Measurements from ENCODE around the gene TMEM109. TPM values are rescaled to one million over a fixed set of nuclear protein-coding genes. Genes with fewer than 3 reads are reported as not detected.

TMEM109 gene
- total RNA-seq, 1 experiment from 2014 or later = 26.8 TPM

DNA sequence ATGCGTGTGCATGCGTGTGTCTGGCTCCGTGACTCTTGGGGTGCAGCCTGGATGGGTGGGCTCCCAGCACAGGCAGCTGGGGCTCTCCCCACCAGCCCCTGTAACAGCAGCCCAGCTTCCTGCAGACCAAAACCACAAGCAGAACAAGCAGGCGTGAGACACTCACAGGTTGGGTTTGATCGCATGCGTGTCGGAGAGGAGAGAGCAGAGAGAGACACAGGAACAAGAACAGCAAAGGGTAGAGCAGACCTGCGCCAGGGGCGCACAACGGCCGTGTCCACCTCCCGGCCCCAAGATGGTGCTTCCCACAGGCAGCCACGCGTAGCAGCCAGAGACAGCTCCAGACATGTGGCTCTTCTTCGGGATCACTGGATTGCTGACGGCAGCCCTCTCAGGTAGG lies 57.6 kb downstream of the TMEM109 start, which contains the start of gene CD6:
Gene CD6 (plus strand): TSS at position 161 of the 400 bp plus-strand sequence. CDS start 186 bp downstream, at position 347.
- H3K27ac Mint-ChIP-seq = no peak within 1 kb of the TSS

DNA sequence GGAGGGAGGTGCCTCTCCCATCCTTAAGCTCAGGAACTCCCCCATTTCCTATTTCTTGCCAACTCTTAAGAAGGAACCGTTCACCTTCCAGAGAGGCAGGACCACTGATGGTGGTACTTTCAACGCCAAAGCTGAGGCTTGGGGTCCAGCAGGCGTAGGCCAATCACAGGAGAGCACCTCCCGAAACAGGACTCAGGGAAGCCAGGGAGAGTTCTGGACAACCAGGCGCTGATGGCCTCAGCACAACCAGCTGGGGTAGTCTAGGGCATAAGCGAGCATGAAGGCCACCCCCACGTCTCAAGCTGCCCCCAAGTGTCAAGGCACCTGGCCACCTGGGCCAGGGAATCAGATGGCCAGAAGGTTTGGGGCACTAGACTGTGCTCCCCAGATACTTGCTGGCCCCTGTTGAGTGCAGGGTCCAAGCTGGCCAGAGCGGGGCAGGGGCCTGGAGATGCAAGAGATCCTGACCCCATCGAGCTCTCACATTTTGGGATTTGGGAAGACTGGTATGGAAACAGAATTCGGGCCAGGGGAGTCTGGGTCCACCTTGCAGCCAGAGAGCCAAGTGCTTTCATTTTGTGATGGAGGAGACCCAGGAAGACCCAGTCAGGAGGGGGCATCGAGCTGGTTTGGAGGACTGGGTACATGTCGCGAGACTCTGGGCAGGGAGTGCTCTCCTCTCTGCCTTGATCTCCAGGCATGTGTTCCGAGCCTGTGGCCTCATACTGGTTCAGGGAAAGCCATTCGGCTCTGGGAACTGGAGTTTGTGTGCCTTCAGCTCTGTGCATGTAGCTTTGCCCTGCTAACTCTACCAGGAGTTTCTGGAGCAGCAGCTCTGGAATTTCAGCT lies 58.4 kb downstream of the TMEM109 start:
- Mint-ChIP-seq H3K9me3 (peaks cover 13% of the 10 kb centered on the region), H3K27me3 (ENCODE audit: low read depth) (peaks cover 9% of the 10 kb centered on the region), H3K4me3 (no peak overlapping the region), H3K4me1 (no peaks in the 10 kb centered on the region), H3K27ac (no peak overlapping the region), H3K36me3 (peaks cover 6% of the 10 kb centered on the region)
- no peak for ATAC-seq
- CTCF ChIA-PET = interaction anchor here (1.0 kb wide), 1 partner anchor 169 kb away, joined by 4 read pairs; no protein-coding TSS in a partner anchor
- POLR2A ChIA-PET = no interaction called here
- no peak for DNase-seq (ENCODE audit: low spot score)
- TF ChIP-seq, protein P1, sequence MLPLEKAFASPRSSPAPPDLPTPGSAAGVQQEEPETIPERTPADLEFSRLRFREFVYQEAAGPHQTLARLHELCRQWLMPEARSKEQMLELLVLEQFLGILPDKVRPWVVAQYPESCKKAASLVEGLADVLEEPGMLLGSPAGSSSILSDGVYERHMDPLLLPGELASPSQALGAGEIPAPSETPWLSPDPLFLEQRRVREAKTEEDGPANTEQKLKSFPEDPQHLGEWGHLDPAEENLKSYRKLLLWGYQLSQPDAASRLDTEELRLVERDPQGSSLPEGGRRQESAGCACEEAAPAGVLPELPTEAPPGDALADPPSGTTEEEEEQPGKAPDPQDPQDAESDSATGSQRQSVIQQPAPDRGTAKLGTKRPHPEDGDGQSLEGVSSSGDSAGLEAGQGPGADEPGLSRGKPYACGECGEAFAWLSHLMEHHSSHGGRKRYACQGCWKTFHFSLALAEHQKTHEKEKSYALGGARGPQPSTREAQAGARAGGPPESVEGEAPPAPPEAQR (CRISPR knock-in tag; IDR thresholded peaks at IDR 0.05) = no peak
- TF ChIP-seq, protein P2, sequence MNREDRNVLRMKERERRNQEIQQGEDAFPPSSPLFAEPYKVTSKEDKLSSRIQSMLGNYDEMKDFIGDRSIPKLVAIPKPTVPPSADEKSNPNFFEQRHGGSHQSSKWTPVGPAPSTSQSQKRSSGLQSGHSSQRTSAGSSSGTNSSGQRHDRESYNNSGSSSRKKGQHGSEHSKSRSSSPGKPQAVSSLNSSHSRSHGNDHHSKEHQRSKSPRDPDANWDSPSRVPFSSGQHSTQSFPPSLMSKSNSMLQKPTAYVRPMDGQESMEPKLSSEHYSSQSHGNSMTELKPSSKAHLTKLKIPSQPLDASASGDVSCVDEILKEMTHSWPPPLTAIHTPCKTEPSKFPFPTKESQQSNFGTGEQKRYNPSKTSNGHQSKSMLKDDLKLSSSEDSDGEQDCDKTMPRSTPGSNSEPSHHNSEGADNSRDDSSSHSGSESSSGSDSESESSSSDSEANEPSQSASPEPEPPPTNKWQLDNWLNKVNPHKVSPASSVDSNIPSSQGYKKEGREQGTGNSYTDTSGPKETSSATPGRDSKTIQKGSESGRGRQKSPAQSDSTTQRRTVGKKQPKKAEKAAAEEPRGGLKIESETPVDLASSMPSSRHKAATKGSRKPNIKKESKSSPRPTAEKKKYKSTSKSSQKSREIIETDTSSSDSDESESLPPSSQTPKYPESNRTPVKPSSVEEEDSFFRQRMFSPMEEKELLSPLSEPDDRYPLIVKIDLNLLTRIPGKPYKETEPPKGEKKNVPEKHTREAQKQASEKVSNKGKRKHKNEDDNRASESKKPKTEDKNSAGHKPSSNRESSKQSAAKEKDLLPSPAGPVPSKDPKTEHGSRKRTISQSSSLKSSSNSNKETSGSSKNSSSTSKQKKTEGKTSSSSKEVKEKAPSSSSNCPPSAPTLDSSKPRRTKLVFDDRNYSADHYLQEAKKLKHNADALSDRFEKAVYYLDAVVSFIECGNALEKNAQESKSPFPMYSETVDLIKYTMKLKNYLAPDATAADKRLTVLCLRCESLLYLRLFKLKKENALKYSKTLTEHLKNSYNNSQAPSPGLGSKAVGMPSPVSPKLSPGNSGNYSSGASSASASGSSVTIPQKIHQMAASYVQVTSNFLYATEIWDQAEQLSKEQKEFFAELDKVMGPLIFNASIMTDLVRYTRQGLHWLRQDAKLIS (CRISPR knock-in tag; IDR thresholded peaks at IDR 0.05; ENCODE audit: borderline replicate concordance) = no peak
- TF ChIP-seq EMX1 (CRISPR knock-in tag; IDR thresholded peaks at IDR 0.05) (no peak), TCF7 (CRISPR knock-in tag; IDR thresholded peaks at IDR 0.05; ENCODE audit: low read depth) (no peak), HMGA2 (CRISPR knock-in tag; IDR thresholded peaks at IDR 0.05) (no peak), GABPB1 (CRISPR knock-in tag; IDR thresholded peaks at IDR 0.05) (no peak), ZNF263 (CRISPR knock-in tag; IDR thresholded peaks at IDR 0.05; ENCODE audit: low read depth) (no peak), ETV6 (CRISPR knock-in tag; IDR thresholded peaks at IDR 0.05) (no peak), ZNF138 (CRISPR knock-in tag; conservative IDR thresholded peaks at IDR 0.05) (no peak), FOXK1 (CRISPR knock-in tag; IDR thresholded peaks at IDR 0.05) (no peak)
- TF ChIP-seq, protein P3, sequence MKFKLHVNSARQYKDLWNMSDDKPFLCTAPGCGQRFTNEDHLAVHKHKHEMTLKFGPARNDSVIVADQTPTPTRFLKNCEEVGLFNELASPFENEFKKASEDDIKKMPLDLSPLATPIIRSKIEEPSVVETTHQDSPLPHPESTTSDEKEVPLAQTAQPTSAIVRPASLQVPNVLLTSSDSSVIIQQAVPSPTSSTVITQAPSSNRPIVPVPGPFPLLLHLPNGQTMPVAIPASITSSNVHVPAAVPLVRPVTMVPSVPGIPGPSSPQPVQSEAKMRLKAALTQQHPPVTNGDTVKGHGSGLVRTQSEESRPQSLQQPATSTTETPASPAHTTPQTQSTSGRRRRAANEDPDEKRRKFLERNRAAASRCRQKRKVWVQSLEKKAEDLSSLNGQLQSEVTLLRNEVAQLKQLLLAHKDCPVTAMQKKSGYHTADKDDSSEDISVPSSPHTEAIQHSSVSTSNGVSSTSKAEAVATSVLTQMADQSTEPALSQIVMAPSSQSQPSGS (CRISPR knock-in tag; IDR thresholded peaks at IDR 0.05; ENCODE audit: borderline replicate concordance, low read depth) = no peak
- TF ChIP-seq, protein P4, sequence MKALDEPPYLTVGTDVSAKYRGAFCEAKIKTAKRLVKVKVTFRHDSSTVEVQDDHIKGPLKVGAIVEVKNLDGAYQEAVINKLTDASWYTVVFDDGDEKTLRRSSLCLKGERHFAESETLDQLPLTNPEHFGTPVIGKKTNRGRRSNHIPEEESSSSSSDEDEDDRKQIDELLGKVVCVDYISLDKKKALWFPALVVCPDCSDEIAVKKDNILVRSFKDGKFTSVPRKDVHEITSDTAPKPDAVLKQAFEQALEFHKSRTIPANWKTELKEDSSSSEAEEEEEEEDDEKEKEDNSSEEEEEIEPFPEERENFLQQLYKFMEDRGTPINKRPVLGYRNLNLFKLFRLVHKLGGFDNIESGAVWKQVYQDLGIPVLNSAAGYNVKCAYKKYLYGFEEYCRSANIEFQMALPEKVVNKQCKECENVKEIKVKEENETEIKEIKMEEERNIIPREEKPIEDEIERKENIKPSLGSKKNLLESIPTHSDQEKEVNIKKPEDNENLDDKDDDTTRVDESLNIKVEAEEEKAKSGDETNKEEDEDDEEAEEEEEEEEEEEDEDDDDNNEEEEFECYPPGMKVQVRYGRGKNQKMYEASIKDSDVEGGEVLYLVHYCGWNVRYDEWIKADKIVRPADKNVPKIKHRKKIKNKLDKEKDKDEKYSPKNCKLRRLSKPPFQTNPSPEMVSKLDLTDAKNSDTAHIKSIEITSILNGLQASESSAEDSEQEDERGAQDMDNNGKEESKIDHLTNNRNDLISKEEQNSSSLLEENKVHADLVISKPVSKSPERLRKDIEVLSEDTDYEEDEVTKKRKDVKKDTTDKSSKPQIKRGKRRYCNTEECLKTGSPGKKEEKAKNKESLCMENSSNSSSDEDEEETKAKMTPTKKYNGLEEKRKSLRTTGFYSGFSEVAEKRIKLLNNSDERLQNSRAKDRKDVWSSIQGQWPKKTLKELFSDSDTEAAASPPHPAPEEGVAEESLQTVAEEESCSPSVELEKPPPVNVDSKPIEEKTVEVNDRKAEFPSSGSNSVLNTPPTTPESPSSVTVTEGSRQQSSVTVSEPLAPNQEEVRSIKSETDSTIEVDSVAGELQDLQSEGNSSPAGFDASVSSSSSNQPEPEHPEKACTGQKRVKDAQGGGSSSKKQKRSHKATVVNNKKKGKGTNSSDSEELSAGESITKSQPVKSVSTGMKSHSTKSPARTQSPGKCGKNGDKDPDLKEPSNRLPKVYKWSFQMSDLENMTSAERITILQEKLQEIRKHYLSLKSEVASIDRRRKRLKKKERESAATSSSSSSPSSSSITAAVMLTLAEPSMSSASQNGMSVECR (CRISPR knock-in tag; IDR thresholded peaks at IDR 0.05; ENCODE audit: borderline replicate concordance) = no peak
- TF ChIP-seq, protein P5, sequence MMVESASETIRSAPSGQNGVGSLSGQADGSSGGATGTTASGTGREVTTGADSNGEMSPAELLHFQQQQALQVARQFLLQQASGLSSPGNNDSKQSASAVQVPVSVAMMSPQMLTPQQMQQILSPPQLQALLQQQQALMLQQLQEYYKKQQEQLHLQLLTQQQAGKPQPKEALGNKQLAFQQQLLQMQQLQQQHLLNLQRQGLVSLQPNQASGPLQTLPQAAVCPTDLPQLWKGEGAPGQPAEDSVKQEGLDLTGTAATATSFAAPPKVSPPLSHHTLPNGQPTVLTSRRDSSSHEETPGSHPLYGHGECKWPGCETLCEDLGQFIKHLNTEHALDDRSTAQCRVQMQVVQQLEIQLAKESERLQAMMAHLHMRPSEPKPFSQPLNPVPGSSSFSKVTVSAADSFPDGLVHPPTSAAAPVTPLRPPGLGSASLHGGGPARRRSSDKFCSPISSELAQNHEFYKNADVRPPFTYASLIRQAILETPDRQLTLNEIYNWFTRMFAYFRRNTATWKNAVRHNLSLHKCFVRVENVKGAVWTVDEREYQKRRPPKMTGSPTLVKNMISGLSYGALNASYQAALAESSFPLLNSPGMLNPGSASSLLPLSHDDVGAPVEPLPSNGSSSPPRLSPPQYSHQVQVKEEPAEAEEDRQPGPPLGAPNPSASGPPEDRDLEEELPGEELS (CRISPR knock-in tag; IDR thresholded peaks at IDR 0.05) = no peak
- TF ChIP-seq, protein P6, sequence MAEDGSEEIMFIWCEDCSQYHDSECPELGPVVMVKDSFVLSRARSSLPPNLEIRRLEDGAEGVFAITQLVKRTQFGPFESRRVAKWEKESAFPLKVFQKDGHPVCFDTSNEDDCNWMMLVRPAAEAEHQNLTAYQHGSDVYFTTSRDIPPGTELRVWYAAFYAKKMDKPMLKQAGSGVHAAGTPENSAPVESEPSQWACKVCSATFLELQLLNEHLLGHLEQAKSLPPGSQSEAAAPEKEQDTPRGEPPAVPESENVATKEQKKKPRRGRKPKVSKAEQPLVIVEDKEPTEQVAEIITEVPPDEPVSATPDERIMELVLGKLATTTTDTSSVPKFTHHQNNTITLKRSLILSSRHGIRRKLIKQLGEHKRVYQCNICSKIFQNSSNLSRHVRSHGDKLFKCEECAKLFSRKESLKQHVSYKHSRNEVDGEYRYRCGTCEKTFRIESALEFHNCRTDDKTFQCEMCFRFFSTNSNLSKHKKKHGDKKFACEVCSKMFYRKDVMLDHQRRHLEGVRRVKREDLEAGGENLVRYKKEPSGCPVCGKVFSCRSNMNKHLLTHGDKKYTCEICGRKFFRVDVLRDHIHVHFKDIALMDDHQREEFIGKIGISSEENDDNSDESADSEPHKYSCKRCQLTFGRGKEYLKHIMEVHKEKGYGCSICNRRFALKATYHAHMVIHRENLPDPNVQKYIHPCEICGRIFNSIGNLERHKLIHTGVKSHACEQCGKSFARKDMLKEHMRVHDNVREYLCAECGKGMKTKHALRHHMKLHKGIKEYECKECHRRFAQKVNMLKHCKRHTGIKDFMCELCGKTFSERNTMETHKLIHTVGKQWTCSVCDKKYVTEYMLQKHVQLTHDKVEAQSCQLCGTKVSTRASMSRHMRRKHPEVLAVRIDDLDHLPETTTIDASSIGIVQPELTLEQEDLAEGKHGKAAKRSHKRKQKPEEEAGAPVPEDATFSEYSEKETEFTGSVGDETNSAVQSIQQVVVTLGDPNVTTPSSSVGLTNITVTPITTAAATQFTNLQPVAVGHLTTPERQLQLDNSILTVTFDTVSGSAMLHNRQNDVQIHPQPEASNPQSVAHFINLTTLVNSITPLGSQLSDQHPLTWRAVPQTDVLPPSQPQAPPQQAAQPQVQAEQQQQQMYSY (CRISPR knock-in tag; IDR thresholded peaks at IDR 0.05) = no peak

More for the DNA sequence above, 57.6 kb downstream of the TMEM109 start, which contains the start of gene CD6:
- TF ChIP-seq CREM (CRISPR knock-in tag; IDR thresholded peaks at IDR 0.05) = no peak
- TF ChIP-seq TCF7 (CRISPR knock-in tag; IDR thresholded peaks at IDR 0.05; ENCODE audit: low read depth) = no peak
- TF ChIP-seq SOX15 (CRISPR knock-in tag; IDR thresholded peaks at IDR 0.05) = no peak
- TF ChIP-seq NR1H2 (CRISPR knock-in tag; IDR thresholded peaks at IDR 0.05) = no peak
- no peak for TF ChIP-seq ZNF396 (CRISPR knock-in tag; IDR thresholded peaks at IDR 0.05; ENCODE audit: borderline replicate concordance)
- no peak for TF ChIP-seq SMAD4 (CRISPR knock-in tag; IDR thresholded peaks at IDR 0.05)
- ATAC-seq (no peak), DNase-seq (ENCODE audit: low spot score) (no peak)
- no peak within 1 kb of the TSS for H3K4me3 Mint-ChIP-seq
- ChIA-PET CTCF (interaction anchor here (0.6 to 1.6 kb wide), 3 partner anchors 13 to 1090 kb away, joined by 3 to 4 read pairs (median 4); no protein-coding TSS in a partner anchor), POLR2A (no interaction called here)
- H3K36me3 Mint-ChIP-seq = peaks cover 6% of the 10 kb centered on the region
- peaks cover 11% of the 10 kb centered on the region for H3K27me3 Mint-ChIP-seq (ENCODE audit: low read depth)
- peaks cover 18% of the 10 kb centered on the region for H3K9me3 Mint-ChIP-seq
- no peaks in the 10 kb centered on the region for H3K4me1 Mint-ChIP-seq
